B cell (primary cell): ENCODE results near the gene STK4. TPM values are rescaled to one million over a fixed set of nuclear protein-coding genes. Genes with fewer than 3 reads are reported as not detected.

Experiments used
- ATAC-seq: fragments of 200-7000 bp; cut with Tn5 transposase; one replicate; pipeline ENCODE4 v1.10.0; 2021; ENCODE audit warnings: low read depth, mild to moderate bottlenecking, moderate number of reproducible peaks, moderate library complexity
- CTCF ChIA-PET: fragments of 350-600 bp; sonication (Branson Sonifier 250); formaldehyde crosslinking; loops from one replicate; lab custom pipeline; 2021; ENCODE audit warnings: antibody characterized with exemption, inconsistent platforms; lab: Charles Lee
- POLR2A ChIA-PET: fragments of 350-600 bp; sonication (Branson Sonifier 250); formaldehyde crosslinking; loops from one replicate; lab custom pipeline; 2021; ENCODE audit warnings: antibody characterized with exemption; lab: Charles Lee
- DNase-seq: peaks from one replicate; pipeline ENCODE4 v3.0.0; 2013
- H2AFZ ChIP-seq: 2 replicates; pipeline ENCODE4 v1.6.1; 2012; ENCODE audit warnings: mild to moderate bottlenecking, low read depth, low read length; ENCODE audit not compliant: insufficient read depth, poor library complexity, severe bottlenecking
- H3K27ac ChIP-seq, 2 donors: 1 replicate in 1 of 2; 2 replicates in 1 of 2; pipeline ENCODE4 v1.5.1; 2012 to 2013; ENCODE audit warnings: low read length in 2 of 2, mild to moderate bottlenecking in 2 of 2, moderate library complexity in 1 of 2
- H3K27me3 ChIP-seq, 4 experiments: fragments of 200-600 bp in 1 of 4; sonication (generic) in 1 of 4; replicated peaks in 1 of 4; 1 replicate in 2 of 4; 2 replicates in 2 of 4; pipeline versions ENCODE4 v1.6.1 to v1.7.0; 2013 to 2016; ENCODE audit warnings: low read length in 3 of 4, mild to moderate bottlenecking in 2 of 4, mixed read lengths in 1 of 4, moderate library complexity in 1 of 4; ENCODE audit not compliant: insufficient read depth in 4 of 4, control insufficient read depth in 3 of 4; ENCODE audit errors: control extremely low read depth in 1 of 4
- H3K36me3 ChIP-seq, 2 experiments: replicated peaks in 1 of 2; 1 replicate in 1 of 2; 2 replicates in 1 of 2; pipeline versions ENCODE4 v1.6.1 to v1.7.1; 2013; ENCODE audit warnings: low read length in 1 of 2; ENCODE audit not compliant: insufficient read depth in 2 of 2, control insufficient read depth in 1 of 2; ENCODE audit errors: control extremely low read depth in 1 of 2, extremely low read depth in 1 of 2
- H3K4me1 ChIP-seq, 2 donors: fragments of 200-600 bp in 1 of 2; sonication (generic) in 1 of 2; 1 replicate in 1 of 2; 2 replicates in 1 of 2; pipeline versions ENCODE4 v1.5.1 to v1.6.1; 2013 to 2017; ENCODE audit warnings: low read length in 2 of 2; ENCODE audit not compliant: control insufficient read depth in 2 of 2, insufficient read depth in 2 of 2
- H3K4me2 ChIP-seq: replicated peaks from 2 replicates; pipeline ENCODE3; 2012; ENCODE audit warnings: mild to moderate bottlenecking, low read depth, low read length; ENCODE audit not compliant: poor library complexity, severe bottlenecking
- H3K4me3 ChIP-seq, 5 experiments: fragments of 200-600 bp in 1 of 5; sonication (generic) in 1 of 5; 1 replicate in 3 of 5; 2 replicates in 2 of 5; pipeline versions ENCODE4 v1.5.1 to v1.7.0; 2011 to 2016; ENCODE audit warnings: low read length in 4 of 5, mild to moderate bottlenecking in 4 of 5, low read depth in 2 of 5, control low read depth in 1 of 5, moderate library complexity in 1 of 5; ENCODE audit not compliant: insufficient read depth in 1 of 5; ENCODE audit errors: control extremely low read depth in 1 of 5, extremely low read depth in 1 of 5
- H3K79me2 ChIP-seq: fragments of 200-600 bp; sonication (generic); one replicate; pipeline ENCODE4 v1.6.0; 2016; ENCODE audit warnings: low read length; ENCODE audit not compliant: control insufficient read depth, insufficient read depth
- H3K9ac ChIP-seq: fragments of 200-600 bp; sonication (generic); 2 replicates; pipeline ENCODE4 v1.6.1; 2017; ENCODE audit warnings: mild to moderate bottlenecking, low read length, moderate library complexity
- H3K9me3 ChIP-seq, 3 donors: one replicate each; pipeline versions ENCODE4 v1.6.1 to v1.7.1; 2013; ENCODE audit warnings: low read length in 2 of 3; ENCODE audit not compliant: control insufficient read depth in 2 of 3, insufficient read depth in 1 of 3; ENCODE audit errors: control extremely low read depth in 1 of 3
- H4K20me1 ChIP-seq: 2 replicates; pipeline ENCODE4 v1.6.0; 2012; ENCODE audit warnings: mild to moderate bottlenecking, low read length; ENCODE audit not compliant: insufficient read depth, control insufficient read depth, poor library complexity, severe bottlenecking
- H3K27ac Mint-ChIP-seq: one replicate; pipeline ENCODE4 v1.8.0; 2021; ENCODE audit warnings: mixed read lengths
- H3K27me3 Mint-ChIP-seq: one replicate; pipeline ENCODE4 v1.8.0; 2021; ENCODE audit warnings: mixed read lengths
- H3K4me1 Mint-ChIP-seq: one replicate; pipeline ENCODE4 v1.8.0; 2021; ENCODE audit warnings: mixed read lengths
- H3K4me3 Mint-ChIP-seq: one replicate; pipeline ENCODE4 v1.8.0; 2021; ENCODE audit warnings: mixed read lengths
- H3K9me3 Mint-ChIP-seq: one replicate; pipeline ENCODE4 v1.8.0; 2022; ENCODE audit warnings: mixed read lengths; ENCODE audit not compliant: insufficient read depth
- EZH2 ChIP-seq: IDR thresholded peaks from 2 replicates; pipeline ENCODE4 v1.6.1; 2012; ENCODE audit warnings: borderline replicate concordance, low read depth, mild to moderate bottlenecking, moderate library complexity, low read length; ENCODE audit not compliant: insufficient read depth, poor library complexity, severe bottlenecking
- WGBS: methylation state at CpG from one replicate; pipeline ENCODE4 v1.1.5; 2013; ENCODE audit warnings: missing lambda C conversion rate; ENCODE audit not compliant: insufficient coverage; 5-methylcytosine and 5-hydroxymethylcytosine counted together
- intact Hi-C: fragments of 100-400 bp; cut with micrococcal nuclease; formaldehyde crosslinking; loops from one replicate; pipeline ENCODE4 v1.10.0; 2022
- polyA plus RNA-seq: library from polyadenylated mRNA; depleted of rRNA; stranded (reverse); fragments of >200 nt; gene quantifications from 2 replicates; pipeline ENCODE4 v1.2.3, GENCODE V29; 2012
- total RNA-seq, 2 donors: library from RNA; stranded (reverse); fragments of 120-200 nt in 1 of 2; gene quantifications; 1 replicate in 1 of 2; 2 replicates in 1 of 2; pipeline versions ENCODE4 v1.2.3 to v1.2.4, GENCODE V29; 2013 to 2022
- TF ChIP-seq, protein P1 (sequence below): fragments of 200-600 bp; IDR thresholded peaks from one replicate; pipeline ENCODE4 v1.8.0; 2022; ENCODE audit warnings: antibody characterized with exemption, mild to moderate bottlenecking

STK4 gene
- total and polyA plus RNA-seq, 2 donors (not counting 1 experiment from before 2014, with no cell fraction given), result 38.9 to 324 TPM

DNA sequence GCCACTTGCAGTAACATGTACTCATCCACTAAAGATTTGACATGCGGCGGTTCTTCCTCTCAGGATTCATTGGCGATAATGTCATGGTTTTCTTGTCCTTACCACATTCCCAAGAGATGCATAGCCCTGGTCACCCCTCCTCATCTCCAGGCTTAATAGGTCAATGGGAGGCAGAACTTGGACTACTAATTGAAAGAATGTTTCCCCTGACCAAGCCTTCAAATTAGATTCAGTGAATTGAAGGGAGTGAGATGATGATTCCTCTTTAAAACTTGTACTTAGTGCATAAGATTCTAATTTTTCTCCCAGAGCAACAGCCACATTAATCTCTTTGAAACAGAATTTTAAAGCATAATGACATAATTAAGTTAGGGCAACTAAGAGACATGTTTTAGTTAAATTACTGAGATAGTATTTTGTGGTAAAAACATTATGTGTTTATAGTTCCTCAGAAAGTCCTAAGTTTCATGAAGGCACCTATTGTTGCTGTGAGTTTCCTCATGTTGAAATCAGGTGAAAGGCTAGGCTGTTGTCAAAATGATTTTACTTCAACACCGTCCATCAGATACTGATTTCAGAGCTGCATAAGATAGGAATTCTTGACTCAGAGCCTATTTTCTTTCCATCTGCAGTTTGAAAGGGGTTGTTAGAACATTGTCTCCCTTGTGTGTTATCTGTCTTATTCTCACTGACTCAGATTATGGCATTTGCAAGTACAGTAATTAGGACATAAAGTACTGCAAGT is 48.5 kb downstream of the STK4 start:
- POLR2A ChIA-PET, result no interaction called here
- H3K27me3 Mint-ChIP-seq, result no peaks in the 10 kb centered on the region
- no peaks in the 10 kb centered on the region for H3K9me3 ChIP-seq
- ATAC-seq (no peak), DNase-seq (no peak)
- intact Hi-C loops, result loop anchor here (5.0 kb wide), 1 partner anchor 43 kb away; no protein-coding TSS in a partner anchor
- no peak overlapping the region for H3K4me3 ChIP-seq
- peaks cover 32% of the 10 kb centered on the region for H4K20me1 ChIP-seq
- H3K79me2 ChIP-seq, result peaks cover 93% of the 10 kb centered on the region
- TF ChIP-seq, protein P1, sequence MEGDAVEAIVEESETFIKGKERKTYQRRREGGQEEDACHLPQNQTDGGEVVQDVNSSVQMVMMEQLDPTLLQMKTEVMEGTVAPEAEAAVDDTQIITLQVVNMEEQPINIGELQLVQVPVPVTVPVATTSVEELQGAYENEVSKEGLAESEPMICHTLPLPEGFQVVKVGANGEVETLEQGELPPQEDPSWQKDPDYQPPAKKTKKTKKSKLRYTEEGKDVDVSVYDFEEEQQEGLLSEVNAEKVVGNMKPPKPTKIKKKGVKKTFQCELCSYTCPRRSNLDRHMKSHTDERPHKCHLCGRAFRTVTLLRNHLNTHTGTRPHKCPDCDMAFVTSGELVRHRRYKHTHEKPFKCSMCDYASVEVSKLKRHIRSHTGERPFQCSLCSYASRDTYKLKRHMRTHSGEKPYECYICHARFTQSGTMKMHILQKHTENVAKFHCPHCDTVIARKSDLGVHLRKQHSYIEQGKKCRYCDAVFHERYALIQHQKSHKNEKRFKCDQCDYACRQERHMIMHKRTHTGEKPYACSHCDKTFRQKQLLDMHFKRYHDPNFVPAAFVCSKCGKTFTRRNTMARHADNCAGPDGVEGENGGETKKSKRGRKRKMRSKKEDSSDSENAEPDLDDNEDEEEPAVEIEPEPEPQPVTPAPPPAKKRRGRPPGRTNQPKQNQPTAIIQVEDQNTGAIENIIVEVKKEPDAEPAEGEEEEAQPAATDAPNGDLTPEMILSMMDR, result no peak
- TF ChIP-seq EZH2, result no peak
- WGBS, result no CpG with 5 or more reads among the region's 4 CpGs
- no peak overlapping the region for H3K27ac ChIP-seq
- no peaks in the 10 kb centered on the region for H3K4me1 ChIP-seq
- H3K4me3 Mint-ChIP-seq, result no peak overlapping the region
- no peak overlapping the region for H3K9ac ChIP-seq
- H3K27ac Mint-ChIP-seq, result peak overlapping the region; percentile 4
- peaks cover 28 to 77% of the 10 kb centered on the region in 2 experiments for H3K36me3 ChIP-seq
- no peaks in the 10 kb centered on the region for H3K9me3 Mint-ChIP-seq
- CTCF ChIA-PET, result interaction anchor here (0.8 to 4.7 kb wide), 2 partner anchors 81 to 107 kb away, joined by 3 to 57 read pairs; no protein-coding TSS in a partner anchor
- H2AFZ ChIP-seq, result no peak overlapping the region
- no peaks in the 10 kb centered on the region for H3K27me3 ChIP-seq
- peaks cover 25% of the 10 kb centered on the region for H3K4me1 Mint-ChIP-seq
- H3K4me2 ChIP-seq, result no peak overlapping the region

DNA sequence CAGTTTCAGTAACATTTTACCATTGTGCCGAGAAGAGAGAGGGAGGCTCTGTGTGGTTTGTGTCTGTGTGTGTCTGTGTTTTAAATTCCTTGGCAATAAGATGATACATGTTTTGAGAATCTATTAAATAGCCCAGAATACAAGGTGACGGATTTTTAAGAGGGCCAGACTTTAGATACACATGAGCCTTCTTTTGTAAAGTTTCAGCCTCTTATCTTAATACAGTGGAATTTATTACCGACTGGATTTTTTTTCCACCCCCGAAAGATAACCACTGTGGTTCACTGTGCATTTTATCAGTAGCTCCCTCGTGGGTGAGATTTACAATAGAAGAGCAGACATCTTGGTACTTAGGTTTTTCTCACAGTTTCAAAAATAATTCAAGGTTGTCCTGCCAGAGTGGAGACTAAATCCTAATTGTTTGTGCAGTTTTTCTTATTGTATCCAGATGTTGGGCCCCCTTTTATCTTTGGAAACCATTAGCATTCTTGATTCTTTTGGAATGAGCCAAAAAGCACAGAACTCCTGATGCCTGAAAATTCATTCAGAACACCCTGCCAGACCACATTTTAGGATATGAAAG is 49.9 kb downstream of the STK4 start:
- no peaks in the 10 kb centered on the region for H3K9me3 Mint-ChIP-seq
- no peaks in the 10 kb centered on the region for H3K27me3 Mint-ChIP-seq
- no peak for ATAC-seq
- H3K27ac Mint-ChIP-seq, result no peak overlapping the region
- no peak for DNase-seq
- intact Hi-C loops, result no loop called here
- Histone ChIP-seq H3K27ac (peak overlapping the region in 1 of 2 donors; percentile 8), H2AFZ (no peak overlapping the region), H3K36me3 (peaks cover 26 to 78% of the 10 kb centered on the region in 2 experiments), H3K4me2 (no peak overlapping the region), H3K4me3 (no peak overlapping the region), H3K4me1 (no peaks in the 10 kb centered on the region), H3K9ac (no peak overlapping the region), H4K20me1 (peaks cover 21% of the 10 kb centered on the region), H3K79me2 (peaks cover 89% of the 10 kb centered on the region), H3K27me3 (no peaks in the 10 kb centered on the region), H3K9me3 (no peaks in the 10 kb centered on the region)
- H3K4me1 Mint-ChIP-seq, result peaks cover 22% of the 10 kb centered on the region
- TF ChIP-seq EZH2, result no peak
- TF ChIP-seq, protein P1, result no peak
- POLR2A ChIA-PET, result interaction anchor here (0.6 kb wide), 1 partner anchor 348 kb away, joined by 4 read pairs; no protein-coding TSS in a partner anchor
- CTCF ChIA-PET, result no interaction called here
- 100% methylated on average over 1 of the region's 5 CpGs for WGBS
- no peak overlapping the region for H3K4me3 Mint-ChIP-seq
